ENCODE measurements around the gene TMEM121B.

TMEM121B gene

GRCh38 chr22:17138513-17138912 lies 17.4 kb upstream of the TMEM121B start:
- no peak for DNase-seq (ENCODE audit: low read depth in 2 of 2)

GRCh38 chr22:17137861-17138425 lies 16.8 kb upstream of the TMEM121B start:
- DNase-seq (ENCODE audit: low read depth in 2 of 2) = no peak

DNA sequence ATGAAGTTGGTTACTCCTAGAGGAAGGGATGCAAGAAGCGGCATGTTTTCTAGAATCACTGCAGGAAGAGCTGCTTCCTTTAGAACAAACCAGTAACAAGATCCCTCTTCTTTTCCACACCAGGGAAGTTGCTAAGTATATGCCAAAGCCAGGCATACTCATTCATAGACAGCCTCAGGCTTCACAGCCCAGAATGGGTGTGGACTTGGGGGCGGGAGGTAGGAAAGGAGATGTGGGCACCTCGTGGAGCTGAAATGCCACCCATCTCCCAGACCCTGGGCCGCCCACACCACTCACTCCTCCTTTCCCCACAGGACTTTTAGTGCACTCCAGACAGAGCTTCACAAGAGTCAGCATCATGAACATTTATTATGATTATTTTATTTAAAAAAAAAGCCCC lies 16.0 kb upstream of the TMEM121B start:
- DNase-seq (ENCODE audit: low read depth in 2 of 2) = no peak

- no peak for DNase-seq (ENCODE audit: low read depth in 2 of 2)
Measured at GRCh38 chr22:17135153-17135760, 14.1 kb upstream of the TMEM121B start.

DNA sequence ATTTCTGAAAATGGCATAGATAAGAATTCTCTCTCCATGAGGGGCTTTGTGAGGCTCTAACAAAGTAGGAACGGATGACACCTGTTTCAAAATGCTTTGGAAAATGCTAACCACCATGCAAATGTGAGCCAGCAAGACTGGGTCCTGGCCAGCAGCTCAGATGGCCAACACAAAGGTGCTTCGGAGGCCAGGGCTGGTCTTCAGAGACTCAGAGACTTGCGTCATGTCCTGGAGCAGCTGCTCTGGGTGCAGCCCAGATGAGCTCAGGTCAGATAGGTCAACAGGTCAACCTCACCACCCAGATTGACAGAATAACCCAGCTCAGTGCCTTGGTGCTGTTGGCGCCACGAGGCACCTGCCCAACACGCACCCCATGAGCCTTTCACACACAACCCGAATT lies 12.0 kb upstream of the TMEM121B start:
- DNase-seq (ENCODE audit: low read depth in 2 of 2) = no peak

GRCh38 chr22:17132112-17132511 lies 11.0 kb upstream of the TMEM121B start:
- DNase-seq (ENCODE audit: low read depth in 2 of 2) = no peak

DNA sequence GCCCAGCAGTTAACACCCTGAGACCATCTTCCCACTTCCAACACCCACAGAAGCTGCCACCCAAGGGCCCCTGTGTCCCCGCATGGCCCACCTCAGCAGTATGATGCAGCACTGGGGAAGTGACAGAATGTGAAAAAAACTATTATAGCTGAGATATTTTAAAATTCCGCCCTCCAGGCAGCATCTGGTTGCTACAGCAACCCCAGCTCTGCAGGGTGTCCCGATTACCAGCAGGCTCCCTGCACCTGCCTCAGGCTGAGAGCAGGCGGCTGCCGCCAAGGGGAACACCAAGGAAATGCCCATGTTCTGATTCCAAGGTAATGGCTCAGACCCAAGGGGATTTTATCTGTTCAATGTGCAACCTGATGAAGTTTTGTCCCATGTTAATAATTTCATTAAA lies 10.5 kb upstream of the TMEM121B start:
- DNase-seq (ENCODE audit: low read depth in 2 of 2) = no peak

GRCh38 chr22:17130199-17130598 lies 9.0 kb upstream of the TMEM121B start:
- no peak for DNase-seq (ENCODE audit: low read depth in 2 of 2)

- DNase-seq (ENCODE audit: low read depth in 2 of 2) = no peak
Measured at GRCh38 chr22:17120711-17121232, 388 bp downstream of the TMEM121B start.

DNA sequence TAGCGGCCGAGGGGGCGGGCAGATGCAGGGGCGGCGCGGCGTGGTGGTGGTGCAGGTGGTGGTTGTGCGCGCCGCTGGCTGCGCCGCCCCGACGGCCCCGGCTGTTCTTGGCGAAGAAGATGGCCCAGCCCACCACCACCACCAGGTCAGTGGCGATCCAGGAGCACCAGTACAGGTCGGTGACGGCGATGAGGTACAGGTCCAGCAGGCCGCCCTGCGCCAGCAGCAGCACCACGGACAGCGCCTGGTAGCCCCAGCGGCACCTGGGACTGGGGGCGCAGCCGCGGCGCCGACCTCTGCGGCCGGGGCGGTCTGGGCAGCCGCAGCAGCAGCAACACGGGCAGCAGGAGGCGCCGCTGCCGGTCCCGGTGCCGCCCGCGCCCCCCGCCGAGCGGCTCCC lies 879 bp downstream of the TMEM121B start:
- no peak for DNase-seq (ENCODE audit: low read depth in 2 of 2)

DNA sequence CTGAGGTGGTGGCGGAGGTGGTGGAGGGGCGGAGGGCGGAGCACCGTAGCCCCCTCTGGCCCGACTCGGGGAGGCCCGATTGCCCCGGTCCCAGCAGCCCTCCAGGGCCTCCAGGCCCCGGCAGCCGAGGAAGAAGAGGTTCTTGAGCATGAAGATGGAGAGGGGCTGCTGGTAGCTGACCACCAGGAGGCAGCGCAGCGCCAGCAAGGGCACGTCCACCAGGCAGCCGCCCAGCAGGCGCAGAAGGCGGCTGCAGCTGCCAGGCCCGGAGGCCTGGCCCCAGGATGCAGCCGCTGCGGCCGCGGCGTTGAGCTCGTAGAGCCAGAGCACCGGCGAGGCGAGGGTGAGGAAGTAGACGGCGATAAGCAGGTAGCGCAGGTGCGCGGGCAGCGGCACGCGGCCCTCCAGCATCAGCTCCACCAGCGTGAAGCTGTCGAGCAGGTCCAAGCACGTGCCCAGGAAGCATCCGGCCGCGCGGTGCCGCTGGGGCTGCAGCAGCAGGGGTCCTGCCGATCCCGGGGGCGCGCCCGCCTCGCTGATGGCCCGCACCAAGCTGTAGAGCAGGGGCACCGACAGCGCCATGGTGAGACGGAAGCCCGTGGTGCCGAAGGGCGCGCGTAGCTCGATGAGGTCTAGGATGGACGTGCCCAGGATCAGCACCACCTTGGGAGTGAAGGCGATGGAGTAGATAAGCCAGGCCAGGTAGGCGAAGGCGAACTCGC lies 1.5 kb downstream of the TMEM121B start:
- no peak for DNase-seq (ENCODE audit: low read depth in 2 of 2)

- DNase-seq (ENCODE audit: low read depth in 2 of 2) = no peak
Measured at GRCh38 chr22:17118342-17118741, 2.8 kb downstream of the TMEM121B start.

DNA sequence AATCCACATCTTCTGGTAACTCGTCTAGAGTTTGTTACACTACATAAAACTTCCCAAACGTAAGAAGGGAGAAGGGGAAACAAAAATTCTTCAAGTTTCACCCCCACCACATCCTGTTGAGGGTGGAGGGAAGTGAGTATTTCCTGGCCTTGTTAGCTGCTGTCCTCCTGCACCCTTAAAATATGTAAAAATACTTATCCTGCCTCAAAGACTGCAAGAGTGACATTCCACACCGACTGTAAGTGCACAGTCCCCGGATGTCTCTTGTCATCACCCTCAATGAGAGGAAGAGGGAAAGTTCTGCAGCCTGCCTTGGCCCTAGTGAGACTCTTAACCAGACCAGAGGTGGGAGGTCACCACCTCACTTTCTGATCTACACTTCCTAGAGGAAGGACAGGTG lies 3.3 kb downstream of the TMEM121B start:
- DNase-seq (ENCODE audit: low read depth in 2 of 2) = no peak

- no peak for DNase-seq (ENCODE audit: low read depth in 2 of 2)
Measured at GRCh38 chr22:17117400-17117799, 3.8 kb downstream of the TMEM121B start.

- DNase-seq (ENCODE audit: low read depth in 2 of 2) = no peak
Measured at GRCh38 chr22:17116572-17117330, 4.4 kb downstream of the TMEM121B start.

DNA sequence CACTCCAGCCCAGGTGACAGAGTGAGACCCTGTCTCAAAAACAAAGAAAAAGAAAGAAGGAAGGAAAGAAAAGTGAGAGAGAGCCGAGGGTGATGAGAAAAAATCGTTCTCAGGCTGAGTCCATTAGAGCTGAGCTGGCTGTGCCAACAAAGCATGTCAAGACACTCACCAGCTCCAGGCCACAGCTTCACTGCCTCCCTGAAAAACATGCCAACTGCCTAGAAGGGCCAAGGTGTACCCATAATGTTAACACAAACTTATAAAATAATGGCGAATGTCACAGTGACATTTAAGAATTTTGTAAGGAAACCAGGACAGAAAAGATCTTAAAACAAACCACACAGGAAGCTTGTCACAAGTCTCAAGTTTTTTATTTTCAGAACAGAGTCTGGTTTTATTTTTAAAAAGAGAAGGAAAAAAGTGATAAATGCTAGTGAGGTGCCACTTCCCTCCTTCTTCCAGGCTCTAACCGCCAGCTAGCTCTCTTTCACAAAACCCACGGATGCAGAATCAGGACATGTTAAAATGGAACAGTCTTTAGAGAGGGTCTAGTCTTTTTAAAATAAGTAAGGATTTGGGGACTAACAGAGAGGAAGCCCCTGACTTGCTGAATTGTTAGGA lies 5.1 kb downstream of the TMEM121B start:
- no peak for DNase-seq (ENCODE audit: low read depth in 2 of 2)

GRCh38 chr22:17115236-17115635 lies 5.9 kb downstream of the TMEM121B start:
- DNase-seq (ENCODE audit: low read depth in 2 of 2) = no peak

- no peak for DNase-seq (ENCODE audit: low read depth in 2 of 2)
Measured at GRCh38 chr22:17114898-17115235, 6.3 kb downstream of the TMEM121B start.

DNA sequence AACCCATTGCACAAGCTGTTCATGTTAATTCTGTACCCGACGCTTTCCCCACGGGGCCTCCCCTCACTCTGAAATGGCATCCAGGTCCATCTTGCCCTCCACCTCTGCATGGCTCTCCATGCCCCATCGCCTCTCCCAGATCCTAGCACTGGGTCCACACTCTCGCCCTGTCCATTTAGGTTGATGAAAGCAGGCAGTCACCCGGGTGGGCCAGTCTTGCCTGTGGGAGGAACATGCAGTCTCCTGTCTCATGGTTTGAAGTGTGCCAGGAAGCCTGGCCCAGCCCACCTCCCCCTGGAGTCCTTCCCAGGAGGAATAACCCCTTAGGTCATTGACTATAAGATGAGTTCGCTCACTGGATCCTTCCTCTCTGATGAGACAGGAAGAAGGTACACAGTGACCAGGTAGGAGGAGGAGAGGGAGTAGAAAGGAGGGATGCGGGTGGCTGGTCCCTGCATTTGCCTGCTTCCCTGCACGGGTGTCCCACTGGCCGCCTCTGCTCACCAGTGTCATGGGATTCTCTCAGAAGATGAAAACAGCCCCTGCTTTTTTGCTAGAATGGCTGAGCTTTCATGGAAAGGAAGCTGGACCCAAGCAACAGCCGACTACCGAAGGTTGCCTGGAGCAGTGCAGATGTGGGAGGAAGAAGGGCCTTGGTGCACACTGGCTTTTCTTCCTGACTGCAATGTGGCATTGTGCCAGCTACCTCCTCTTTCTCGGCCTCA lies 6.8 kb downstream of the TMEM121B start:
- no peak for DNase-seq (ENCODE audit: low read depth in 2 of 2)

DNA sequence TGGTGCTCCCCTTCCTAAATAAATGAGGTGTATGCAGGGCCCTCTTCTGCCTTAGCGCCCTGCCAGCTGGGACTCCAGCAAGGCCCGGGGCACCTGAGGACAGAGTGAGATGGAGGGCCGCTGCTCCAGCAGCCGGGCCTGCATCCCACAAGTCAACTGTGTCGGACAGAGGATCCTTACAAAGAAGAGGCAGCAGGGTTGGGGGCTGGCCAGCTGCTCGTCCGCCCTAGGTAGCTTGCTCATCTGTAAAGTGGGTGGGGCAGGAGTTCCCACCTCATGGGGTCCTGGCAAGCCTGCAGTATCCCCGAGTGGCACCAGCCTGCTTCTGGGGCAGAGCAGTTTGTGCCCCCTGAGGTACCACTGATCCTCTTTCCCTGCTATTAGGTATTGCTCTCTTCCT lies 7.6 kb downstream of the TMEM121B start:
- no peak for DNase-seq (ENCODE audit: low read depth in 2 of 2)

GRCh38 chr22:17112491-17113042 lies 8.6 kb downstream of the TMEM121B start:
- no peak for DNase-seq (ENCODE audit: low read depth in 2 of 2)
